Uterus (tissue), 2 donors: ENCODE data around the gene CLCN5.

Experiments used
- POLR2A ChIP-seq, 2 donors: fragments of 450-650 bp; IDR thresholded peaks; one replicate each; pipeline ENCODE4 v1.6.1; 2016; ENCODE audit warnings: antibody characterized with exemption in 2 of 2, mild to moderate bottlenecking in 1 of 2, moderate library complexity in 1 of 2
- TF ChIP-seq, protein P1 (sequence below), 4 experiments: fragments of 200-600 bp in 2 of 4; fragments of 450-650 bp in 2 of 4; sonication (generic) in 2 of 4; IDR thresholded peaks; one replicate each; pipeline ENCODE4 v1.5.1; 2016 to 2019; ENCODE audit warnings: antibody characterized with exemption in 4 of 4, mild to moderate bottlenecking in 2 of 4, moderate library complexity in 1 of 4

DNA sequence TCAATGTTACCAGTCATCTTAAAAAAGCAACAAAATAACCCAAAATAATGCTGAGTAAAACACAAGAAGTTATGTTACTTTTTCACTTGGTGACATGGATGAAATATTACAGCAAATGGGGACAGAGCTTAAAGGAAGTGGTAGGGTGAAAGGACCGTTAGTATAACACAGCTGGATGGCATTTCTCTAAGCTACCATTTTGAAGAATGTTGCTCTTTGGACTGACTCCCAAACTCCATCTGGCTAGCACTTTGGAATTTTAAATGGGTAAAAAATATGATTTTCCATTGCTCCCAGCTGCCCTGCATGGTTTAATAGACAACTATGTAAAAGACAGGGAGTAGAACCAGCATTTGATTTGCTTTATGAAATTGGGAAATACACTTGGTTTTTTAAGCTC, 27.6 kb downstream of the CLCN5 start:
- TF ChIP-seq POLR2A (IDR thresholded peaks at IDR 0.05): no peak
- TF ChIP-seq, protein P1, sequence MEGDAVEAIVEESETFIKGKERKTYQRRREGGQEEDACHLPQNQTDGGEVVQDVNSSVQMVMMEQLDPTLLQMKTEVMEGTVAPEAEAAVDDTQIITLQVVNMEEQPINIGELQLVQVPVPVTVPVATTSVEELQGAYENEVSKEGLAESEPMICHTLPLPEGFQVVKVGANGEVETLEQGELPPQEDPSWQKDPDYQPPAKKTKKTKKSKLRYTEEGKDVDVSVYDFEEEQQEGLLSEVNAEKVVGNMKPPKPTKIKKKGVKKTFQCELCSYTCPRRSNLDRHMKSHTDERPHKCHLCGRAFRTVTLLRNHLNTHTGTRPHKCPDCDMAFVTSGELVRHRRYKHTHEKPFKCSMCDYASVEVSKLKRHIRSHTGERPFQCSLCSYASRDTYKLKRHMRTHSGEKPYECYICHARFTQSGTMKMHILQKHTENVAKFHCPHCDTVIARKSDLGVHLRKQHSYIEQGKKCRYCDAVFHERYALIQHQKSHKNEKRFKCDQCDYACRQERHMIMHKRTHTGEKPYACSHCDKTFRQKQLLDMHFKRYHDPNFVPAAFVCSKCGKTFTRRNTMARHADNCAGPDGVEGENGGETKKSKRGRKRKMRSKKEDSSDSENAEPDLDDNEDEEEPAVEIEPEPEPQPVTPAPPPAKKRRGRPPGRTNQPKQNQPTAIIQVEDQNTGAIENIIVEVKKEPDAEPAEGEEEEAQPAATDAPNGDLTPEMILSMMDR (IDR thresholded peaks at IDR 0.05): no peak
